GM21515 (cell line): ENCODE data around the gene ZFYVE19.

Source experiments
- ATAC-seq: cut with Tn5 transposase; IDR thresholded peaks from one replicate; pipeline ENCODE4 v1.9.1; 2021; ENCODE audit not compliant: unreplicated experiment

Gene ZFYVE19

DNA sequence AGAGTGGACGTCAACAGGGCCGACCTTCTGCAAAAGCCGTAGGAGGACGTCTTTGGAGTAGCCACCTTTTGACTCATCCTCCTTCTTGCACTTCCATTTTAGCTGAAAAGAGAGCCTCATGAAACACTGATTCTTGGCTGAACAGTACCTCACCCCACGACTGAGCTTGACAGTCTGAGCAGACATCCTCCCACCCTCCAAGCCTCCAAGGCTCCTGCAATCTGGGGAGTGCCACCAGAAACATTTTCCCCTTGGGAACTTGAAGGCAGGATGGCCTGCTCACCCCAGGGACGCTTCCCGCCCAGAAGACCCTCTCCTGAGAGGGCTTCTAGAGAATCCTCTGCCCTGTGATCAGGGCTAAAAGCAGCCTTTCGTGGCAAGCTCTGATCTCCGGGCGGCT lies 31.9 kb upstream of the ZFYVE19 start:
- ATAC-seq: no peak

DNA sequence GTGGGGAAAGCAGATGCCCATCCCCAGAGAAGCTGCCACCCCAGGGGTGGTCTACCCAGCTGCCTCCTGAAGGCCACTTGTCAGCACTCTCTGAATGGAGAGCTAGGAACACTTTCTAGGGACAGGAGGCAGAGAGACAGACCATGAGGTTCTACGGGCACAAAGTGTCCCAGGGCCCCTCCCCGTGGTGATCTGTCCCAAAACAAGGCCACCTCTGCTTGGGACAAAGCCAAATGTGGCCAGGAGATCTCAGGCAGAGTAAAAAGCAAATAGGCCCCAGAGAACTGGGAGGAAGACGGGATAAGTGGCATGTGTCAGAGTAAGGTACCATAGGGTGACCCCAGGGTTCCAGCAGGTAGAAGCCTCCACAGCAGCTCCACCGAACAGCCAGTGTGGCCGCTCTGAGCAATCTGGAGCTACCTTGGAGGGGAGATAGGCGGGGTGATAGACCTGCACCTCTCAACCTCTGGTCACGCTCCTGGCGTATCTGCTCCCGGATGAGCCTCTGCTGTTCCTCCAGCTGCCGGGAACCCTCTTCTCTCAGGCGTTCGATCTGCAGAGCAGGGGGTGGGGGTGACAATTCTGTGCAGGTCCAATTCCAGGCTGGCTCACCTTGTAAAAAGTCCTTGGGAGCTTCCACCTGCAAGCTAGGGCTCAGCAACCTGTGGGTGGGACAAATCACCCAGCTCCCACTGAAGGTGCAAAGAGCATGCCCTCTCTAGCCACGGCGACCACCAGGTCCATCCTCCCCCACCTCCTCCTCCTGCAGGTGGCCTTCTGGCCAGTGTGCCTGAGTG lies 31.0 kb upstream of the ZFYVE19 start:
- ATAC-seq: no peak

DNA sequence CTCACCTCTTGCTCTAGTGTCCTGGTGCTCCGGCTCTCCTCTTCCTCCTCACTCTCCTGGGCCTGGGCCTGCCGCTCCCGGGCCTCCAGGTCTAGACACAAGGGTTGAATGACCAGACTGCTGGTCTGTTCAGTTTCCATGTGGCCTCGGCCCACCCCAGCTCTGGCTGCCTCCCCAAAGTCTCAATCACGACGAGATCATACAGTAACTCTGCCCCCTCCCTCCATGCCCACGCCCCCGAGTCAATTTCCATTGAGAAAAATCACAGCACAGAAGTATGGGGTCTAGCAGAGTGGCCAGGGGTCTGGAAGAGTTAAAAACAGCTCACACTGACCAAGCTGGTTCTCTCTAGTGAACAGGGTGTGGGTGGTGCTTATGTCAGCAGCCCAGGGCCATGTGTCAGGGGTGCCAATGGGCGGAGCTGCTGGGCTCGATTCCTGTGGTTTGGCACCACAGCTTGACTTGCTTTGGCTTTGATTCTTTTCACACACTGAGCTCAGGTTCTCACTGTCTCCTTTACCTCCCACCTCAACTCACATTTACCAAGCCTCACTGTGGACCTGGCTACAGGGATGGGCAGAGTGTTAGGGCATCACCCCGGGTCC lies 30.2 kb upstream of the ZFYVE19 start:
- ATAC-seq: no peak

- ATAC-seq: no peak
Observed at GRCh38 chr15:40782609-40783227, 24.2 kb upstream of the ZFYVE19 start.

GRCh38 chr15:40785164-40785563 lies 21.7 kb upstream of the ZFYVE19 start:
- ATAC-seq: no peak

DNA sequence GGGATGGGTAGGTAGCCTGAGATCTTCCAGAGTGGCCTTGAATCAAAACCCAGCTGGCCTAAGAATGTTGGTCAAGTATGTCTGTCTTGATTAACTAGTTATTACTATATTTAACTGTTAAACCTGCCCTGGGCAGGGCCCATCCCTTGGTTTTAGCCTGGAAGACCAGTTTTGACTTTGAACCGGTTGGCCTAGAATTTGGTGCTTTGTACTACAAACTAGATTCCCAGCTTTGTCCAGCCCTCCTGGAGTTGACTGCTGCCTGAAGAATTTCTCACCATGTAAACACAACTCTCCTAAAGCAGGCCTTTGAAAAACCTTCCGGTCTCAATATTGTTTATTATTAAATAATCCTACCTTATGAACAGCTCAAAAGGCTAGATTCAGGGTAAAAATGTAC lies 21.1 kb upstream of the ZFYVE19 start:
- ATAC-seq: no peak

- no peak for ATAC-seq
Observed at GRCh38 chr15:40787344-40787841, 19.5 kb upstream of the ZFYVE19 start.

DNA sequence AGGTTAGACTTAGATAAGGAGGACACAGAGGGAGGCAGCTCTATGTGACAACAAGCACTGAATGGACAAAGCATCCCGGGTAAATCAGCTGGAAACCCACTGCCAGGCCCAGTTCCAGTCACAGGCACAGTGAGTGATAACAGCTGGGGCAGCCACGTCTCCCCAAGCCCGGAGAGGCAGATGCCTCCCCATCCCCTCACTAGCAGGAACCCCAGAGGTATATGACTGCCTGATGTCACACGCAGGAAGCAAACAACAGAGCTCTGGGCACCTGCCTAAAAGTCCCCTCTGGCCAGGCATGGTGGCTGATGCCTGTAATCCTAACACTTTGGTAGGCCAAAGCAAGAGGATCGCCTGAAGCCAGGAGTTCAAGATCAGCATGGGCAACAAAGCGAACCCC lies 18.9 kb upstream of the ZFYVE19 start:
- ATAC-seq: no peak

DNA sequence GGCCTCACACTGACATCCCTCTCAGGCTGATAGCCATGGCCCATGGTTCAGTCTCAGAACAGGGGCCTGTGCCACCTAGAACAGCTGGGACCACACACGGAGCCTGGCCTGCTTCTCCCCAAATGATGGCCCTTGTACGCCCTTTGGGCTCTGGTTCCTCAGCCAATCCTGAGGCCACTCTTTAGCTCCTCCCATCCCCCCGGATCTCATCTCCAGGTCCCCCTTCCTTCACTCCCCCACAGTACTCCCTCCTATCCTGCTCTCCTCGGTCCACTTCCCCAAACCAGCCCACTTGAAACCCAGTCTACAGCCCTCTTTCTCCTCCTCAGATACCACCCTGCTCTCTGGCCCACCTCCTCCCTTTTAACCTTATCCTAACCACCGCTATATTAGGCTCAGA lies 17.8 kb upstream of the ZFYVE19 start:
- ATAC-seq: no peak

DNA sequence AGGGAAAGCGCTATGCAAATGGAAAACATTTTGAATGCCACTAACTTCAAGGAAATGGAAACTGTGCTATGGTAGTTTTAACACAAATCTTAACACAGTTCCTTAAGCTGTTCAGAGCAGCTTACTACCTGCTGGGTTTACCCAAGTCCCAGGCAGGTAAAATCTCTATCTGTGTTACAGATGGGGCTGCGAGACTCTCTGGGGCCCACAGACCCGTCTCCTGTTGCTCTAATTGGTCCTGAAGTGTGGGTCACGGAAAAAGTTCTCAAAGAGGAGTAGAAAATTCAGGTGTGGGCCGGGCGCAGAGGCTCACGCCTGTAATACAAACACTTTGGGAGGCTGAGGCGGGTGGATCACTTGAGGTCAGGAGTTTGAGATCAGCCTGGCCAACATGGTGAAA lies 16.9 kb upstream of the ZFYVE19 start:
- no peak for ATAC-seq

GRCh38 chr15:40790718-40791117 lies 16.2 kb upstream of the ZFYVE19 start:
- ATAC-seq: no peak

DNA sequence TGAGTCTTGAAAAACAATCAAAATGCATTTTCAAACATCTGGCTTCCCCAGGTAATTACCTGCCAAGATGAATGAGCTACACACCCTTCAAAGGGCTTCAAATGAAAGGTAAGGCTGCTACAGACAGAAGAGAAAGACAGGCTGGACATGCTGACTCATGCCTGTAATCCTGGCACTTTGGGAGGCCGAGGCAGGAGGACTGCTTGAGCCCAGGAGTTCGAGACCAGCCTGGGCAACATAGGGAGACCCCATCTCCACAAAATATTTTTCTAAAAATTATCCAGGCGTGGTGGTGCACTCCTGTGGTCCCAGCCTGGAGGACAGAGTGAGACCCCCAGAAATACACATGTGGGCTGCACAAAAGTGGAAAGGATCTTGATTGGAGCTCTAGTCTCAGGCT lies 14.5 kb upstream of the ZFYVE19 start:
- ATAC-seq: no peak

DNA sequence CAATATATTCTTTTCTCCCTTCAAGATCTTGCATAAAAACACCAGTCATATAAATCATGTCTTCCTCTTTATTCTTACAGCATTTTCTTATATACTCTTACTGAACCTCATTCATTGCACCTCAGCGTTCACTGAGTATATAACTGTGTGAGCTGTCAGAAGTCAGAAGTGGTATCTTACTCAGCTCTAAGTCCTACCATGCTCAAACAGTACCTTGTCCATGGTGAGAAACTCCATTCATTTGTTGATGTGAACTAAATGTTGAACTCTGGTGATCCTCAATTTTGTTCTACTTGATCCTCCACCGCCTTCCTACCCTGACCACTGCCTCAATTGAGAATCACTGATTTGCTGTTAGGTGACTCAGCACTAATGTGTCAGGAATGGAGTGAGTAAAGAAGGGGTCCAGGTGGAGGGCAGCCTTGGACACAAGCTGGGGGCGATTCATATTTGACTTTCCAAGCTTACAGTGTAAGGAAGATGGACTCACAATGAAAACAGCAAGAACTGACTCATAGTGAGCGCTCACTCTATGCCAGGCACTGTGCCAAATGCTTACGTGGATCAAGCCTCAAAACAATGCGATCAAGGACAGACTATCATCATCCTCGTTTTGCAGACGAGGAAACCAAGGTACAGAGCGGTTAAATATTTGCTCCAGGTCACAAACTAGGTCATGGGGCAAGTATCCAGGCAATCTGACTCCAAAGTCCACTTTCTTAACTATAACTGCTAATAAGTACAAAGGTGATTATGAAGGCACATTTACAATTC lies 13.5 kb upstream of the ZFYVE19 start:
- no peak for ATAC-seq

DNA sequence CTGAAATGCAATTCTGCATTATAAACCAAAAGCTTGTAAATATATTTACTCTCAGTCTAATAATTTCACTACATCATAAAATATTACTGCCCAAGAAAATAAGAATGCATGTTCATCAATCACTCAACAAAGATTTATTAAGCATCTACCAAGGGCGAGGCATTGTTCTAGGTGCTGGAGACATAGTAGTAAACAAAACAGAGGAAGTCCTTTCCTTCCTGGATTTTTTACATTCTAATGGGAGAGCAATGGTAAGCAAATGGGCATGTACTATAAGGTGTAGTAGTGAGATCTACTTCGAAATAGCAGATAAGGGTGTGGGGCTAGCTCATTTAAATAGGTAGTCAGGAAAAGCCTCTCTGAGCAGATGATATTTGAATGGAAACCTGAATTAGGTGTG lies 10.8 kb upstream of the ZFYVE19 start:
- ATAC-seq: no peak

GRCh38 chr15:40796512-40796911 lies 10.4 kb upstream of the ZFYVE19 start:
- no peak for ATAC-seq

GRCh38 chr15:40799523-40799922 lies 7.4 kb upstream of the ZFYVE19 start:
- ATAC-seq: no peak

GRCh38 chr15:40803076-40803475 lies 3.8 kb upstream of the ZFYVE19 start:
- ATAC-seq: no peak

DNA sequence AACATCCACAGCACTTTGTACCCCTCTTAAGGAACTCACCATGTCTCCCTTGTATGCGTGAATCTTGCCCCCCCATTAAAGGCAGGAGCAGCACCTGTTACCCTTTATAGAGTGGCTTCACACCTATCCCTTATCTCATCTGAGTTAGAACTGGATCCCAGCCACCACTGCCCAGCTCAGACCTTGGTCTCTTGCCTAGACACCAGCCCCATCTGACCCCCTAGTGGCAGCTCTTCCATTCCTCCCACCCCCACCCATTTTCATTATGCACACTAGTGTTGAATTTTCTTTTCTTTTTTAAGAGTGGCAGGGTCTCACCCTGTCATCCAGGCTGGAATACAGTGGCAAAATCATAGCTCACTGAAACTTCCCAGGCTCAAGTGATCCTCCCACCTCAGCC lies 3.2 kb upstream of the ZFYVE19 start:
- ATAC-seq: no peak

DNA sequence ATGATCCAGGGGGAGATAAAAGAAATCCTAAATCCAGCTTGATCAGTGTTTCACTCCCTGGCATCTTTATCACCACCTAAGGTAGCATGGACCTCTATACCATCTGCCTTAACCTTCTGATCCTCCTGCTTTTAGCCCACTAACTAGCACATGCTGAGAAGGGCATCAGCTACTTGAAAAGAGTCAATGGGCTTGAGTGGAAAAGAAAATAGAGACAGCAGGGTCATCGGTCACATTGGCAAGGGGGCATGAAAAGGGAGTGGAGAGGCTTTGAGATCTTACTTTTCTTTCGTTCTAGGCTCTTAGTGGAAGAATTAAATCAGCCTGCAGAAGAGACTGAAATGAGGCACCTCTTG lies 239 bp upstream of the ZFYVE19 start:
- ATAC-seq: peak; percentile 7

- no peak for ATAC-seq
Observed at GRCh38 chr15:40807888-40808461, 1.1 kb downstream of the ZFYVE19 start.

- ATAC-seq: no peak
Observed at GRCh38 chr15:40808861-40809450, 2.1 kb downstream of the ZFYVE19 start.
